K562 (cell line): ENCODE data around the gene TMPRSS7.

ENCODE experiments used
- MAFF ChIP-seq: IDR thresholded peaks from 2 replicates; pipeline ENCODE4 v1.6.1; 2012; ENCODE audit warnings: low read length, improper control_type of control experiment
- MEIS2 ChIP-seq: fragments of 450-650 bp; IDR thresholded peaks from 2 replicates; pipeline ENCODE4 v1.6.1; 2014; ENCODE audit warnings: mild to moderate bottlenecking; ENCODE audit not compliant: partially characterized antibody
- YY1 ChIP-seq, 3 experiments: IDR thresholded peaks; 2 replicates each; pipeline ENCODE4 v1.6.1; 2011; ENCODE audit warnings: low read length in 2 of 3, mild to moderate bottlenecking in 2 of 3, moderate library complexity in 2 of 3, borderline replicate concordance in 1 of 3, control low read depth in 1 of 3, low read depth in 1 of 3; ENCODE audit not compliant: insufficient read depth in 3 of 3, insufficient replicate concordance in 2 of 3, control insufficient read depth in 1 of 3, insufficient read length in 1 of 3; ENCODE audit errors: extremely low read depth in 1 of 3
- ZNF140 ChIP-seq: fragments of 250-450 bp; sonication (Bioruptor Pico); IDR thresholded peaks from 2 replicates; pipeline ENCODE4 v1.8.0; 2021; ENCODE audit warnings: moderate library complexity, mild to moderate bottlenecking, inconsistent platforms
- TF ChIP-seq, protein P1 (sequence below): fragments of 450-650 bp; IDR thresholded peaks from 2 replicates; pipeline ENCODE4 v1.6.1; 2016; ENCODE audit warnings: mild to moderate bottlenecking

- TF ChIP-seq, protein P1, sequence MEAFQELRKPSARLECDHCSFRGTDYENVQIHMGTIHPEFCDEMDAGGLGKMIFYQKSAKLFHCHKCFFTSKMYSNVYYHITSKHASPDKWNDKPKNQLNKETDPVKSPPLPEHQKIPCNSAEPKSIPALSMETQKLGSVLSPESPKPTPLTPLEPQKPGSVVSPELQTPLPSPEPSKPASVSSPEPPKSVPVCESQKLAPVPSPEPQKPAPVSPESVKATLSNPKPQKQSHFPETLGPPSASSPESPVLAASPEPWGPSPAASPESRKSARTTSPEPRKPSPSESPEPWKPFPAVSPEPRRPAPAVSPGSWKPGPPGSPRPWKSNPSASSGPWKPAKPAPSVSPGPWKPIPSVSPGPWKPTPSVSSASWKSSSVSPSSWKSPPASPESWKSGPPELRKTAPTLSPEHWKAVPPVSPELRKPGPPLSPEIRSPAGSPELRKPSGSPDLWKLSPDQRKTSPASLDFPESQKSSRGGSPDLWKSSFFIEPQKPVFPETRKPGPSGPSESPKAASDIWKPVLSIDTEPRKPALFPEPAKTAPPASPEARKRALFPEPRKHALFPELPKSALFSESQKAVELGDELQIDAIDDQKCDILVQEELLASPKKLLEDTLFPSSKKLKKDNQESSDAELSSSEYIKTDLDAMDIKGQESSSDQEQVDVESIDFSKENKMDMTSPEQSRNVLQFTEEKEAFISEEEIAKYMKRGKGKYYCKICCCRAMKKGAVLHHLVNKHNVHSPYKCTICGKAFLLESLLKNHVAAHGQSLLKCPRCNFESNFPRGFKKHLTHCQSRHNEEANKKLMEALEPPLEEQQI, result no peak
- TF ChIP-seq ZNF140 (no peak), YY1 (IDR thresholded peaks at IDR 0.05; ENCODE audit: borderline replicate concordance in 1 of 3, control insufficient read depth in 1 of 3, extremely low read depth in 1 of 3, insufficient read depth in 3 of 3, insufficient read length in 1 of 3, insufficient replicate concordance in 2 of 3, low read depth in 1 of 3, low read length in 2 of 3) (no peak), MEIS2 (no peak), MAFF (no peak)
Measured at GRCh38 chr3:112117415-112117814, 82.9 kb downstream of the TMPRSS7 start.
